Chondrocyte (in vitro differentiated cells): ENCODE results near the gene CSNK1A1. TPM values are rescaled to one million over a fixed set of nuclear protein-coding genes. Genes with fewer than 3 reads are reported as not detected.

Source experiments
- DNase-seq: peaks from one replicate; pipeline ENCODE4 v3.0.0; 2021; ENCODE audit warnings: mixed read lengths, low spot score
- H3K27ac Mint-ChIP-seq: one replicate; pipeline ENCODE4 v1.8.0; 2021; ENCODE audit warnings: mild to moderate bottlenecking, moderate library complexity, mixed read lengths; ENCODE audit not compliant: unreplicated experiment
- H3K27me3 Mint-ChIP-seq: 2 replicates; pipeline ENCODE4 v1.8.0; 2021; ENCODE audit warnings: low read depth, mixed read lengths
- H3K36me3 Mint-ChIP-seq: 2 replicates; pipeline ENCODE4 v1.8.0; 2021; ENCODE audit warnings: low read depth, mixed read lengths
- H3K4me1 Mint-ChIP-seq: 2 replicates; pipeline ENCODE4 v1.8.0; 2021; ENCODE audit warnings: low read depth, mild to moderate bottlenecking, mixed read lengths
- H3K4me3 Mint-ChIP-seq: one replicate; pipeline ENCODE4 v1.8.0; 2021; ENCODE audit warnings: mild to moderate bottlenecking, moderate library complexity, mixed read lengths; ENCODE audit not compliant: unreplicated experiment
- H3K9me3 Mint-ChIP-seq: 2 replicates; pipeline ENCODE4 v1.8.0; 2021; ENCODE audit warnings: low read depth, mixed read lengths
- total RNA-seq: library from RNA; stranded (reverse); gene quantifications from 3 replicates; pipeline ENCODE4 v1.2.1, GENCODE V29; 2021
- TF ChIP-seq, protein P1 (sequence below): fragments of 200-600 bp; sonication (generic); IDR thresholded peaks from 2 replicates; pipeline ENCODE4 v1.5.0; 2021; ENCODE audit warnings: antibody characterized with exemption, mild to moderate bottlenecking, moderate library complexity

The CSNK1A1 gene
- total RNA-seq, 1 donor from 2014 or later = 214 TPM

DNA sequence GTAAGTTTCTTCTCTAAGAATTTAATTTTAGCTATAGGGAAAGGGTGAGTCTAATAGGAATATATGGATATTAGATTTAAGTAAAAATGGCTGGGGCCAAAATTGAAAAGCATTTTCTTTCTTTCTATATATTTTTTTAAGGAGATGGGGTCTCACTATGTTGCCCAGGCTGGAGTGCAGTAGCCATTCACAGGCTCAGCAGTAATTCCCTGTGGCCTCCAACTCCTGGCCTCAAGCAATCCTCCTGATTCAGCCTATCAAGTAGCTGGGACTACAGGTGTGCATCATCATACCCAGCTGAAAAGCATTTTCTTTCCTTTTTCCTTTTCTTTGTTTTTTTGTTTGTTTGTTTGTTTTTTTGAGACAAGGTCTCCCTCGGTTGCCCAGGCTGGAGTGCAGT is 41.1 kb downstream of the CSNK1A1 start:
- no peak for DNase-seq
- no peak overlapping the region for H3K4me3 Mint-ChIP-seq
- TF ChIP-seq, protein P1, sequence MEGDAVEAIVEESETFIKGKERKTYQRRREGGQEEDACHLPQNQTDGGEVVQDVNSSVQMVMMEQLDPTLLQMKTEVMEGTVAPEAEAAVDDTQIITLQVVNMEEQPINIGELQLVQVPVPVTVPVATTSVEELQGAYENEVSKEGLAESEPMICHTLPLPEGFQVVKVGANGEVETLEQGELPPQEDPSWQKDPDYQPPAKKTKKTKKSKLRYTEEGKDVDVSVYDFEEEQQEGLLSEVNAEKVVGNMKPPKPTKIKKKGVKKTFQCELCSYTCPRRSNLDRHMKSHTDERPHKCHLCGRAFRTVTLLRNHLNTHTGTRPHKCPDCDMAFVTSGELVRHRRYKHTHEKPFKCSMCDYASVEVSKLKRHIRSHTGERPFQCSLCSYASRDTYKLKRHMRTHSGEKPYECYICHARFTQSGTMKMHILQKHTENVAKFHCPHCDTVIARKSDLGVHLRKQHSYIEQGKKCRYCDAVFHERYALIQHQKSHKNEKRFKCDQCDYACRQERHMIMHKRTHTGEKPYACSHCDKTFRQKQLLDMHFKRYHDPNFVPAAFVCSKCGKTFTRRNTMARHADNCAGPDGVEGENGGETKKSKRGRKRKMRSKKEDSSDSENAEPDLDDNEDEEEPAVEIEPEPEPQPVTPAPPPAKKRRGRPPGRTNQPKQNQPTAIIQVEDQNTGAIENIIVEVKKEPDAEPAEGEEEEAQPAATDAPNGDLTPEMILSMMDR = no peak
- H3K27me3 Mint-ChIP-seq = no peaks in the 10 kb centered on the region
- H3K36me3 Mint-ChIP-seq = peaks cover 28% of the 10 kb centered on the region
- H3K4me1 Mint-ChIP-seq = peaks cover 21% of the 10 kb centered on the region
- H3K27ac Mint-ChIP-seq = no peak overlapping the region
- no peaks in the 10 kb centered on the region for H3K9me3 Mint-ChIP-seq

DNA sequence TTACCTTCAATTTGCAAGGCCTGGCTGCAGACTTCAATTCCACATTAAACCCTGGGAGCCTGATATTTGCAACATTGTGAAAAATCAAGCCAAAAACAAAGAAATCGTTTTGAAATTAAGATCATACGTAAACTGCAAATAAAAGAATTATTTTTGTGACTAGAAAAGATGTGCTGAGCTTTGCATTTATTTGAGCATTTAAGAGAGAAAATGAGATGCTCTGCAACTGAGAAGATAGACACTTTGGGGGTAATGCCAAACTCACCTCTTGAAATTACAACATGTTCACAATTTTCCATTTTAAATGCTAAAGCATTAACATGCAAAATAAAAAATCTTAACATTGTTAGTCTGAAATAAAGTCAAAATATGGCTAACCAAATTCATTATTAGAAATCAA is 46.6 kb downstream of the CSNK1A1 start:
- TF ChIP-seq, protein P1 = no peak
- Mint-ChIP-seq H3K27ac (no peak overlapping the region), H3K4me3 (no peak overlapping the region), H3K36me3 (peaks cover 39% of the 10 kb centered on the region), H3K4me1 (peaks cover 13% of the 10 kb centered on the region), H3K9me3 (no peaks in the 10 kb centered on the region), H3K27me3 (no peaks in the 10 kb centered on the region)
- DNase-seq = no peak

DNA sequence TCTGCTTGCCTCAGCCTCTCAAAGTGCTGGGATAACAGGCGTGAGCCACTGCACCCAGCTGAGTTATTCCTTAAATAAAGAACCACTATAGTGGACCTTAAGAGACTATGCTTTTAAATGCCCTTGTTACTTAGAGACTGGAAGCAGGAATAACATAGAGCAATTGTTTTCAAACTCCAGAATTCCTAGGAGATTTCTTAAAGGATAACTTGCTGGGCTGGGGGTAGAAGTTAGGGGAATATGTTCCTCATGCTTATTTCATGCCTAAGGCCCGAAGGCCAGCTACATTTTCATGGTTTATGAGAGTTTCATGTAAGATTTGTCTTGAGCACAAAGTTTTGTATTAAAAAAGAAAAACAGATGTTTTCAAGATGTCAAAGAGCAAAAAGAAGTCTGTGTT is 48.2 kb downstream of the CSNK1A1 start:
- TF ChIP-seq, protein P1 = no peak
- Mint-ChIP-seq H3K36me3 (peaks cover 33% of the 10 kb centered on the region), H3K9me3 (no peaks in the 10 kb centered on the region), H3K27me3 (no peaks in the 10 kb centered on the region), H3K4me1 (peaks cover 17% of the 10 kb centered on the region), H3K4me3 (no peak overlapping the region), H3K27ac (no peak overlapping the region)
- DNase-seq = no peak

DNA sequence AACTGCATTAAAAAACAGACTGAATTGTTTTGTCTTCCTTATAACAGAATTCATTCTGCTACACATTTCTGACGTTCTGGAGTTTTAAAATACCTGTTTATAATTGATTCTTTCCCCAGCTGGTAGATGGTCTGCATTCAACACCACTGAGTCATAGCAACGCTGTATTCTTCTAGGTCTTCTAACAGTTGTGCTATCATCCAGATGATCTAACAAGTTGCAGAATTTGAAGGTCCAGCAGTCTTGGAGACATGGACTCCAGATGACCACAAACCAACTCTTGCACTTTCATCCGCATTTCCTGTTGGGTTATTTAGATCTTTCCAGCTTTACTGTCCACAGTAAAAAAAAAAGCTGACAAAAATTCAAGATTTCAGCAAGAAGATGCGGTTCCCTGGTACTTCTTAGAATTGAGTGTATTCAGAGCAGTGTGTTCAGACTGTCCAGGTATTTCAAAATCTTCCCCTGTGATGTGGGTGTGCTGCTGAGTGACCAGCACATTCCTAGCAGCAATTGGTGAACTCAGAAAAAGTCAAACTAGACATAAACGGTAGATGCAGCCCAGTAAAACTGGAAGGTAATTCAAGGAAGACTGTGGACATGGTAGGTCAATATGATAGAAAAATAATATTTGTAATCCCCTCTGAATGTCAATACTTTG is 50.2 kb downstream of the CSNK1A1 start:
- Mint-ChIP-seq H3K9me3 (no peaks in the 10 kb centered on the region), H3K27me3 (no peaks in the 10 kb centered on the region), H3K36me3 (peaks cover 25% of the 10 kb centered on the region), H3K4me3 (no peak overlapping the region), H3K4me1 (peaks cover 32% of the 10 kb centered on the region), H3K27ac (no peak overlapping the region)
- no peak for DNase-seq
- TF ChIP-seq, protein P1 = no peak

DNA sequence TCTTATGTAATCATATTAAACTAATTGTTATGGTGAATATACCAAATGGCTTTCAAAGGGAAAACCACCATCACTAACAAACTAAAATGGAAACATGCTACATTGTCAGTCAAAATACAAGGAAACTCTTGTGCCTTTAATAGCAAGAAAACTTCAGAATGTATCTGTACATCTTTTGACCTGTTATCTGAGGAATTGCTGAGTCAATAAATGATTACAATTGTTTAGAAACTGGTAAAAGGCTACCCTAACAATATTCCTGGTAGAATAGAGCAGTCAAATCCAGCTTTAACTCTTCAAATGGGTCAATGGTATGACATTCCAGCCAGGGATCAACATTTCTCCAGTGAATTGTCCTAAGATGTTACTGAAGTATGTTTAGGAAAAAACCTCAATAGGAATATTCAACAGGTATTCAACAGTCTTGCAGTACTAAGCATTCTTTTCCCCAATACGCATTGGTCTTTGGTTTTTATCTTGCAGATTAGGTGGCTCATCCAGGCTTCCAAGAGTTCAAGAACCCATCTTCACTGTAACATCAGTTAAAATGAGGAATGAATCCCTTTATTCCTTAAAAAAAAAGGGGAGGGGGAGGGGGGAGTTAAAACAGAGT is 52.4 kb downstream of the CSNK1A1 start:
- H3K4me1 Mint-ChIP-seq = peaks cover 41% of the 10 kb centered on the region
- H3K27ac Mint-ChIP-seq = no peak overlapping the region
- TF ChIP-seq, protein P1 = no peak
- no peak for DNase-seq
- H3K4me3 Mint-ChIP-seq = no peak overlapping the region
- H3K36me3 Mint-ChIP-seq = peaks cover 17% of the 10 kb centered on the region
- H3K27me3 Mint-ChIP-seq = no peaks in the 10 kb centered on the region
- H3K9me3 Mint-ChIP-seq = no peaks in the 10 kb centered on the region
